GM21447 (cell line): Measurements from ENCODE around the gene ACTG2.

Experiments used
- ATAC-seq: cut with Tn5 transposase; IDR thresholded peaks from one replicate; pipeline ENCODE4 v1.9.1; 2021; ENCODE audit not compliant: unreplicated experiment

Gene ACTG2

GRCh38 chr2:73963385-73964120 is 70.7 kb downstream of the ACTG2 start:
- ATAC-seq: peak; percentile 51

DNA sequence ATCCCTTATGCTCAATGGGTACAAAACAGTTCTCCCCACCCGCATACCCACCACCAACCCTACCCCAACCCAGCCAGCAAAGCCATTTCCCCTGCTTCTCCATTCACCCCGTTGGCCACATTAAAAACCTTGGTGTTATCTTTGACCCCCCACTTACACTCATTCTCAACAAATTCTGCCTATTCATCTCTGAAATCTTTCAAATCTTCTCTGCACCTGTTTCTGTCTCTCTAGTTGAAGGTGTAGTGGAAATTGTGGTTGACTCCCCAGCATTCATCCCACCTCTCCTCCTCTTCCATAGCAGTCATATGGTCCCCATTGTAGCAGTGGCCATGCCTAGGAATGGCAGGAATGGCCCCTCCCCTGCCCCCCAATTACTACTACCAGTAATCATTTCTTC is 71.4 kb downstream of the ACTG2 start:
- no peak for ATAC-seq

- no peak for ATAC-seq
Observed at GRCh38 chr2:73965053-73965452, 72.2 kb downstream of the ACTG2 start.

DNA sequence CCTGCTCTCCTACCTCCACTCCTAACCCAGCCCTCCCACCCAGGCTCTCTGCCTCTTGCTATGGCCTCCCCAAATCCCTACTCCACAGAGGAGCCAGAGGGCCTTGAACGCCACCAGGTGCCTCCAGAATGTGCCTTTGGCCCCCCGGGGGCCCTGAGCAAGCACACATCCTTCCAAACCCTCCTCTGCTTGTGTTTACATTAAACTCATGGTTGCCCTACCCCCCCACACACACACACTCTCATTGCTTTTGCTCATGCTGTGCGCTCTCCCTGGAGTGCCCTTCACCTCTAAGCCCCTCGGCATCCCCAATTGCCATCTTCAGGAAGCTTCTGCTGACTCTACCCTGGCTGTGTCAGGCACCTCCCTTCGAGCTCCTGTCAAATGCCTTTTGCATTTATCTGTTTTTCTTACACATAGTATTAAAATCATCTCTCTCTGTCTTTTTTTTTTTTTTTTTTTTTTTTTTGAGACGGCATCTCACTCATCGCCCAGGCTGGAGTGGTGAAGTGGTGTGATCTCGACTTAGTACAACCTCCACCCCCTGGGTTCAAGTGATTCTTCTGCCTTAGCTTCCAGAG is 75.6 kb downstream of the ACTG2 start:
- no peak for ATAC-seq

GRCh38 chr2:73969356-73969755 is 76.5 kb downstream of the ACTG2 start:
- ATAC-seq: no peak
